HG03066 (cell line): ENCODE results near the gene PARVB.

Experiments used
- ATAC-seq: cut with Tn5 transposase; IDR thresholded peaks from one replicate; pipeline ENCODE4 v1.9.1; 2021; ENCODE audit warnings: low read depth; ENCODE audit not compliant: unreplicated experiment

The PARVB gene

DNA sequence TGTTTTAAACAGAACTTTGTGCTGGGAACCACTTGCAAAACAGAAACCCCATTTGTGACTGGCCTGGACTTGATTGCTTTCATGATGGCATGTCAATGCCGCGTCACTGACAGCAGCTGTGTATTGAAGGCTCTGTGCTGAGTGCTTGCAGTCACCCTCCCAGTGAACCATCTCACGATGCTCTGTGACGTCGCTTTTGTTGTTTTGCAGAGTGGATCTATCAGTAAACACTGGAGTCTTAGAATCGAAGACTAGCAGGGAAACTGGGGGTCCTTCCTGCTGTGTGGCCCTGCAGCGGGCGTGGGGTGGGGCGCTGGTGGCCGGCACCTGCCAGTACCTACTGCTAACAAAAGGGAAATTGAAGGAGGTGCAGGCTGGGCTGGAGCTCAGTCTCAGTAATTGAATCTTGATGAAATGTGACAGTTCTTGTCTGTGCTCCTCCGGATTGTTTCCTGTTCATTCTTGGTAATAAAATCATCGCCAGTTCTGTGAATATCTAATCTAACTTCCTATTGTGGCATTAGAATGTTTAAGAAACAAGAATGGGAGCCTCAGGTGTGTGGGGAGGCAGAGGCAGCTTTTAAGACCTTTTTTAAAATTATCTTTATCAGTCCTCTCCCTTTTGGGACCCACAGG is 106.1 kb downstream of the PARVB start:
- no peak for ATAC-seq

DNA sequence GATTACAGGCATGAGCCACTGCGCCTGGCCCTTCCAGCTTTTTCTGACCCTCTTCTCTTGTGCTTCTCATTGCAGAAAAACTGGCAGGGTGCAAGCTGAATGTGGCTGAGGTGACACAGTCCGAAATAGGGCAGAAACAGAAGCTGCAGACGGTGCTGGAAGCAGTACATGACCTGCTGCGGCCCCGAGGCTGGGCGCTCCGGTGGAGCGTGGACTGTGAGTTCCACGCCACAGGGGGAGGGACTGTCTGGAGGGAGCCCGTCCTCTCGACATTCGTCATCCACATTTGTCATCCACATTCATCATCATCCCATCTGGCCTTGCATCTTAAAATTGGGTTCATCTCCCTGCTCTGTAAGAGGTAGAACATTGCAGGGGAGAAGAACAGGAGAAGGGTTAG is 107.3 kb downstream of the PARVB start:
- ATAC-seq, result no peak

DNA sequence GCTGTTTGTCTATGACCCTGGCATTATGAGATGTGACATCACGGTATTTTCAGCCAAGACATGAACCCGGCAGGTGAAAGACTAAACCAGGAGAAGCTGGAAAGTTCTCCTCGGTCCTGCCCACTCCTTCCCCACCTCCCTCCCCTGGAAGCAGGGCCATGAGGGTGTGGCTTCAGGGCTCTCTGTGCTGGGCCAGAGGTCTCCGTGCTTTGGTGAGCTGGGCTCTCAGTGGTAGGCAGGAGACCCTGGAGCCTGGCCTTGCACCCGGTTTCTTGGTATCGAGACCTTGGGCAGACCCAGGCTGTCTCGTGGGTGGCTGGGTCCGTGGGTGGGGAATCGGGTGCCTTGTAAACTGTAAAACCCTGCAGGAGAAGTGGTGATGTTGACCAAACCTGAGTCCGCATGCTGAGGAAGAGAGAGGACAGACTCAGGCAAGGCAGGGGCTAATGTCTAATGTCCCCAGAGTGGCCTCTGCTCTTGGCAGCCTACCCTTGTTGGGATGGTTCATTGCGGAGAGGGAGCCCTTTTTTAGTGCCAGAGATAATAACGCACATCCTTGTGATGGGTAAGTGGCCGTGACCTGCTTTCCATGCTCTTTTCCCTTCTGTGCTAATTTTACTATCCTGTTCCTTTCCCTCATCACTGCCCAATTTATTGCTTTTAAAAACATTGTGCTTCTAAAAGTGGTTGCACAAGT is 108.0 kb downstream of the PARVB start:
- ATAC-seq, result no peak

- ATAC-seq, result no peak
Observed at GRCh38 chr22:44132724-44133123, 108.6 kb downstream of the PARVB start.

DNA sequence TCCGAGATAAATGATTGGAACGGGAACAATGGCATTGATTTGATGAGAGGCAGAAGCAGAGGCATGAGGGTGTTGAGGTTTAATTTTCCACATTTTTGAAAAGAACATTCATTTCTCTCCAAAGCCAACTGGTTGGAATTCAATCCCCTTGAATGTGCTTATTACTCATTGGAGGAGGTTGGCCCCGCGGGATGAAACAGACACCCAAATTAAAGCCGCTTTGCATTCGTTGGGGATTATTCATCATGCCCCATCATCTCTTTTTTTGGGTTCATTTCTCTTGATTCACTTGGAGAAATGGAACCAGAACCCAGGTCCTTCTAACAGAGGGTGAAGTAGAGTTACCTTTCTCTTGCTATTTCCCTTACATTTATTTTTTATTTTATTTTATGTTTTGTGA is 109.1 kb downstream of the PARVB start:
- ATAC-seq, result no peak

DNA sequence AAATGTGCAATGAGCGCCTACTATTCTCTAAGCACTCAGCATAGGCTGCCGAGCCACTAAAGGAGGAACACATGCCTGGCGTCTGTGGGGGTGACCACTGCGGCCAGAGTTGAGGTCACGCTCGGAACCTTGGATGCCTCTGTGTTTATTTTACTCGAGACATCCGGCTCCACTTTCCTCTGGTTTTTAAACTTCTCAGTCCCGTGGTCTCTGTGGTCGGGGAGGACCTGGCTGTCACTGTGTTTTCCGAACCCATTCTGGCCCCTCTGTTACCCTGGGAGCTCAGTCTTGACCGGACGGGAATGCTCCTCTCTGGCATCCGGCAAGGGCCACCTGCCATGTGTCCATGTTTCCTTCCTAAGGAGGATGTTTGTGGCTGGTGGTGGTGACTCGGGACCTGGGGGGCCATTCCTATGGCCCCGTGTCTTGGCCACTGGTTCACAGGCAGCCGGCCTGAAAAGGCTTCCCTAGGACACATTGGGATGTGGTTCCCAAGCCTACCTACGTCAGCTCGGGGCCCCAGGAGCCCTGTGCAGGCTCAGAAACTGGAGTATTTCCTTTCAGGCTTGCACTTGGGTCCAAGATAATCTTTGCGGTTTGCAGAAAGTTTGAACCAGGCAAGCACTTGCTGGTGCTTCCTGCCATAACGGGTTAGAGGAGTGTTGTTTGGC is 109.9 kb downstream of the PARVB start:
- no peak for ATAC-seq

DNA sequence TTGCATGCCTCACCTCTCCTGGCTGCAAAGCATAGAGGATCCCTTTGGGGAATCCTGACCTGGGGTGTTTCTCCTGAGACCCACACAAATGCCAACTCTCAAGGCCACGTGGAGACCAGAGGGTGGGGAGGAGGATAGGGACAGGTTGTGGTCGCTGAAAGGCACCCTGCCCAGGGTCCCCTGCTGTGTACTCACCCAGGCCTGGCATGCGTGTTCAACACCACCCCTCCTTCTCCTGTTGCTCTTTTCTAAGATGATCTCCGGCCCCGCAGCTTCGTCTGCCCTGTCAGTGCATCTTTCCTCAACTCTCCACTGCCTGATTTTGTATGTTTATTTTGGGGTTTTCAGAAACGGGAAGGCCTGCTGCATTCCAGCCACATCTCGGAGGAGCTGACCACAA is 112.0 kb downstream of the PARVB start:
- ATAC-seq, result no peak

DNA sequence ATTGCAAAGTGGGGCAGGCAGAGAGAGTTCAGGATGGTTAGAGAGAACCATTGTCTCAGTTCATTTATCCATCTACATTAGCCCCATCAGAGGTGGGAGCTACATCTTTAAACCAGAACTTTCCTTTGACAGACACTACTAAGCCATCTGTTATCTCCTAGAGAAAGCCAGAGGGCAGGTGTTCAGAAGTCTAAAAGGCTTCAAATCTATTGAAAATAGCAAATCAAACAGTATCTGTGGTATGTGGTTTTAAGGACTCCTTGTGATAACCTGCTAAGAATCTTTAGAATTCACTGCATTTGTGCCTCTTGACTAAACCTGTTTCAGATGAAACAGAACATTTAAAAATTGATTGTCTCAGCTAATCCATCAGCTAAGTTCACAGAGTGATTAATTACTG is 112.7 kb downstream of the PARVB start:
- ATAC-seq, result no peak

DNA sequence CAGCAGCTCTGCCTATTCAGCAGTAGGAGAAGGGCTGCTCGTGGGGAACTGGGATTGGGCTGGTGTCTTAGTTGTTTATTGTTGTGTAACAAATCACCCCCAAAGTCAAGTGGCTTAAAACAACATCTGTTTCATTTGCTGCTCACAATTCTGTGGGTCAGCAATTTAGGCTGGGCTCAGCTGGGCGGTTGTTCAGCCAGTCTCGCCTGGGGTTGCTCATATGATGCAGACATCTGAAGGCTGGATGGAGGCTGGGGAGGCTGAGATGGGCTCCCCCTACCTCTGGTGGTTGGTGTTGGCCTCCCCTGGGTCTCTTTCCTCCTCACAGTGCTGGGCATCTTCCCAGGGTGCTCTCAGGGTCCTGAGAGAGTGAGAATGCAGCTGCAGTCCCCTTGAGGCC is 113.3 kb downstream of the PARVB start:
- no peak for ATAC-seq

GRCh38 chr22:44139773-44140172 is 115.7 kb downstream of the PARVB start:
- no peak for ATAC-seq

GRCh38 chr22:44142421-44143104 is 118.5 kb downstream of the PARVB start:
- no peak for ATAC-seq

DNA sequence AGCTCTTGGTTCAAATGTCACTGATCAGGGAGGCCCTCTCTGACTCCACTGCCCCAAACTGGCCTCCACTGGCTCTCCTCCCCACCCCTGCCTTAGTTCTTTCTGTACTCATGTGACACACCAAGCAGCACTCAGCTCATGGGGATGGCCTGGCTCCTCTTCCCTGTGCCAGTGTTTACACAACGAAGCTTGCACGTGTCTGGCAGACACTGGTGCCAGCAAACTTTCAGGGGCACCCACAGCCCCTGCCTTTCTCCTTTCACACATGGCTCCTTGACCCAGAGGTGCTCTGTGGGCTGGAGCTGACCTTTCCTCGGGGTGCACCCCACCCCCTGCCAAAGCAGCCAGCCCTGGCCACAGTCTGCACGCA is 119.0 kb downstream of the PARVB start:
- no peak for ATAC-seq

DNA sequence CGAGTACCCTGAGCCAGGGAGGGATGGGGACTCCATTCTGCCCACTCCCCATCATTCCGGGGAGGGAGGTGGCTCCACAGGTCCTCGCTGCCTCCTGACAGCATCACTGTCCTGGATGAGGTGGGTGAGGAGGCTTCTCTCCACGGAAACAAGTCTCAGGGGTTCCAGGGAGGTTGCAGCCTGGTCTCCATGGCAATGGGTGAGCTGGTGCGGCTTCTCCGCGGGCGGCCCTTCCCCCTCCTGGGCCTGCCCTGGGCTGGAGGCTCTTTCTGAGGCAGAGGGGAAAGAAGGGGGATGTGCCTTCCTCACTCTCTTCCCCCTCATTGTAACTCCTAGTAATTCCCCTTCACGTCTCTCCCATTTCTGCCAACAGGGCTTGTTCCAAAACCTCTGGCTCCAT is 119.5 kb downstream of the PARVB start:
- no peak for ATAC-seq

GRCh38 chr22:44144046-44144569 is 120.0 kb downstream of the PARVB start:
- ATAC-seq, result no peak

GRCh38 chr22:44145544-44145943 is 121.4 kb downstream of the PARVB start:
- no peak for ATAC-seq

DNA sequence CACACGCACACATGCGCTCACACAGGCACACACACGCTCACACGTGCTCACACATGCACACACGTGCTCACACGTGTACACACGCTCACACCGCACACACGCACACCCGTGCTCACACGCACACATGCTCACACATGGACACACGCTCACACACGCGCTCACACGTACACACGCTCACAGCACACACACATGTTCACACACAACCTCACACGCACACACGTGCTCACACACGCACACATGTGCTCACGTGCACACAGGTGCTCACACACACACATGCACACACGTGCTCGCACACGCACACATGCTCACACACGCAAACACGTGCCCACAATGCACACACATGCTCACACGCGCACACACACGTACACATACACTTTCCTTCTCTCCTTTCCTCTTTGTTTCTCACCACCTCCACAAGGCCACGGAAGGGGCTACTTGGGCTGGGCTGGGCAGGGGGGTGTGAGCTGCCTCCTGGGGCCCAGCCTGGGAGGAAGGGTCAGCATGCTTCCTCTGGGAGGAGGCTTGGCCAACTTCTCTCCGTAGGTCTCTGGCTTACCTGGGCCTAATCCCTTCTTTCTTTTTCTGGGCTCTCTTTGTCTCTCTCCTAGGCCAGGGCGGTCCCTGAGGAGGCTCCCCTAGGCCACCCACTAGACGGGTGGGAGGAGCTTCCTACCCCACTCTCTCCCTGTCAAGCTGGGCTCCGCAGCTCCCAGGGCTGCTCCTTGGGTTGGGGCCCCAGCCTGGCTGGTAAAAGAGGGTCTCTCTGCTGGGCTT is 122.2 kb downstream of the PARVB start:
- no peak for ATAC-seq

GRCh38 chr22:44147008-44147645 is 123.0 kb downstream of the PARVB start:
- no peak for ATAC-seq

DNA sequence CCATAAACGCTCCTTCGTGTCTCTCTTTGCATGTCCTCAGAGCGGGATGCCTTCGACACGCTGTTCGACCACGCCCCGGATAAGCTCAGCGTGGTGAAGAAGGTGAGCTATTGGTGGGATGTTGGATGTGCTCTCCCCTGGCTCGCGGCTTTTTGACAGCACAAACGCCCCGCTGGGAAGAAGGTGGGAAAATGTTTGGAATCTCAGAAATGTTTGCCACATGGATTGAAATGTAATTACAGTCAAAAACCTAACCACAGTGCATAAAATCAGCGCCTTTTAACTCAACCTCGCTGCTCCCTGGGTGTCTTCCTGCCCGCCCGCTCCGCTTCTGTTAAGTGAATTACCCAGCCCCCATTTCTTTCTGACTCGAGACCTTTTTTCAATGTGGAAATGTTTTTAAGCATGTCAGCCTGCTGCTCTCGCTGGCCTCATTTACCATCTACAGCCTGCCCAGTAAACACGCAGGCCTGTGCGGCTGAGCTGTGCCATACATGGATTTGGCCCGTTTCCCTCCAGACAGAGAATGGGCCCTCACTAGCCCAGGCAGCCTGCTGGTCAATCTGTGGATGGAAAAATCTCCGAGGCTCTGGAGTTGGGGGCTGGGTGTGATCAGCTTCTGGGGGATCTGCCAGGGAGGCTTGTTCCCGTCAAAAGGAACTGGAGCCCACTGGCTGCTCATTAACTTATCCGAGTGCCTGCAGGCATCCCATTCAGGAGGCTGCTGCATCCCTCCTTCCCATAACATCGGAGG is 123.9 kb downstream of the PARVB start:
- no peak for ATAC-seq

DNA sequence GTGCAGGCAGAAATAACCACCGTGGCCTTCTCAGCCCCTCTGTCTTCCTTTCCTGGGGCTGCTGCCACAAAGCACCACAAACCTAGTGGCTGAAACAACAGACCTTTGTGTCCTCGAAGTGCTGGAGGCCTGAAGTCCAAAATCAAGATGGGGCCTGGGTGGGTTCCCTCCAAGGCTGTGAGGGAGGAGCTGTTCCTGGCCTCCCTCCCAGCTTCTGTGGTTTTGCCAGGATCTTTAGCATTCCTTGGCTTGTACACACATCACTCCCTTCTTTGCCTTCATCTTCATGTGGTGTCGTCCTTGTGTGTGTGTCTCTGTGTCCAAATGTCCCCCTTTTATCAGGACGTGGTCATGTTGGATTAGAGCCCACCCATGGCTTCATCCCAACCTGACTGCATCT is 127.6 kb downstream of the PARVB start:
- no peak for ATAC-seq
